ENCODE data around the gene CFHR1.
"Not testable (repeated sequence)": the region's sequence is repeated elsewhere in the genome, so short reads cannot be mapped to it uniquely, and the experiment has no call there.

GRCh38 chr1:196817442-196817841 lies 2.1 kb upstream of the CFHR1 start:
- TF ChIP-seq CTCF, POLR2A (IDR thresholded peaks at IDR 0.05): not testable (repeated sequence)
